ENCODE data around the gene SELENOM.

SELENOM gene

DNA sequence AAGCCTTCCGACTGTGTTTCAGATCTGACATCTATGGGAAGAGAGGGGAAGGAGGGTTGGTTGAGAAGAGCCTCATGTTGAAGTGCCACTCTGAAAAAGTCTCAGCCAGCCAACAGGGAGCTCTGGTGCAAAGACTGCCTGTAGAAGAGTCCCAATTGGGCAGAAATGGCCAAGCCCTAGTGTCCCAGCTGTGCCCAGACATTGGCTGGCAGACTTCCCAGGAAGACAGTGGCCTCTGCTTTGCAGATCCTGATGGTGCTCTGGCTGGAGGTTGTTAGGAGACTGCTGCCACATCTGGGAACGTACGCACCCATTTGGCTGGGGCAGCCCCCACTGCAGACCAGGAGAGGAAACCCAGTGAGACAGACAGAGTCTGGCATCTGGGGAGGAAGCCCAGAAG is 36.2 kb upstream of the SELENOM start:
- no peak overlapping the region for H3K27ac ChIP-seq (ENCODE audit: low read depth, low read length)
- no peaks in the 10 kb centered on the region for H3K36me3 ChIP-seq (ENCODE audit: control insufficient read depth, low read length)
- no peaks in the 10 kb centered on the region for H3F3A ChIP-seq (ENCODE audit: control insufficient read depth, insufficient read depth)
- no peak overlapping the region for H3K4me3 ChIP-seq (ENCODE audit: low read length)
- H3K9me3 ChIP-seq (ENCODE audit: control insufficient read depth, insufficient read depth, low read length), result peaks cover 10% of the 10 kb centered on the region; the same call in 1 of the 2 replicates
- no peaks in the 10 kb centered on the region for H4K20me1 ChIP-seq (ENCODE audit: control insufficient read depth, insufficient read depth, low read depth, low read length)
- TF ChIP-seq EZH2phosphoT487 (IDR thresholded peaks at IDR 0.05; ENCODE audit: borderline replicate concordance, low read length), result no peak
- H3K4me1 ChIP-seq (ENCODE audit: control insufficient read depth, low read length), result no peaks in the 10 kb centered on the region
- H3K79me2 ChIP-seq (ENCODE audit: control insufficient read depth, low read length), result no peaks in the 10 kb centered on the region
- H3K9me2 ChIP-seq (replicated peaks; ENCODE audit: control insufficient read depth, low read length), result no peaks in the 10 kb centered on the region
- H3K4me2 ChIP-seq (ENCODE audit: low read length), result no peak overlapping the region
- H3K27me3 ChIP-seq (ENCODE audit: control insufficient read depth, low read length), result peaks cover 2% of the 10 kb centered on the region; the same call in 1 of the 2 replicates

DNA sequence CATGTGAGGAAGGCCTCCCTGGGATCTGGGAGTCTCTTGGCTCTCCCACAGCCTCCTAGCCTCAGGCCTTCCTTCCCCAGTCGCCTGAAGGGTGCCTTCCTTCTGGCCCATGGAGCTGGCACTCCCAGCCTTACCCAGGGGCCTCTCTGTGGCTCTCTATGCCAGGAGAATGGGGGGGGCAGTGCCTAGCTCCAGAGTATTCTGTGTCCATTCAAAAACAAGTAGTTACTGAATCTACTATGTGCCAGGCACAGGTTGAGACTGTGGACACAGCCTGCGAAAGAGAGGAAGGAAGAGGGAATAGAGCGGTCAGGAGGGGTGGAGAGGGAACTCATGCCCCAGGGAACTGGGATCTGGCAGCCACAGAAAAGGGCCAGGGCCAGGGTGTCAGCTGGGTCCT is 35.7 kb upstream of the SELENOM start:
- Histone ChIP-seq H3K36me3 (ENCODE audit: control insufficient read depth, low read length) (no peaks in the 10 kb centered on the region), H4K20me1 (ENCODE audit: control insufficient read depth, insufficient read depth, low read depth, low read length) (no peaks in the 10 kb centered on the region)
- TF ChIP-seq EZH2phosphoT487 (IDR thresholded peaks at IDR 0.05; ENCODE audit: borderline replicate concordance, low read length) (no peak), CTCF (IDR thresholded peaks at IDR 0.05; ENCODE audit: low read depth, low read length, poor library complexity, severe bottlenecking) (no peak)

GRCh38 chr22:31142285-31142684 is 34.9 kb upstream of the SELENOM start:
- no peak overlapping the region for H3K4me2 ChIP-seq (ENCODE audit: low read length)
- TF ChIP-seq EZH2phosphoT487 (IDR thresholded peaks at IDR 0.05; ENCODE audit: borderline replicate concordance, low read length), result no peak
- no peaks in the 10 kb centered on the region for H3F3A ChIP-seq (ENCODE audit: control insufficient read depth, insufficient read depth)
- H3K4me1 ChIP-seq (ENCODE audit: control insufficient read depth, low read length), result no peaks in the 10 kb centered on the region
- H3K27ac ChIP-seq (ENCODE audit: low read depth, low read length), result no peak overlapping the region
- no peaks in the 10 kb centered on the region for H4K20me1 ChIP-seq (ENCODE audit: control insufficient read depth, insufficient read depth, low read depth, low read length)
- peaks cover 2% of the 10 kb centered on the region; the same call in 1 of the 2 replicates for H3K27me3 ChIP-seq (ENCODE audit: control insufficient read depth, low read length)
- no peak overlapping the region for H3K4me3 ChIP-seq (ENCODE audit: low read length)
- H3K9me3 ChIP-seq (ENCODE audit: control insufficient read depth, insufficient read depth, low read length), result peaks cover 6% of the 10 kb centered on the region; the same call in 1 of the 2 replicates
- no peaks in the 10 kb centered on the region for H3K9me2 ChIP-seq (replicated peaks; ENCODE audit: control insufficient read depth, low read length)
- H3K36me3 ChIP-seq (ENCODE audit: control insufficient read depth, low read length), result no peaks in the 10 kb centered on the region
- no peaks in the 10 kb centered on the region for H3K79me2 ChIP-seq (ENCODE audit: control insufficient read depth, low read length)

More for the DNA sequence above, 35.7 kb upstream of the SELENOM start:
- no peak overlapping the region for H3K4me3 ChIP-seq (ENCODE audit: low read length)
- H3K27me3 ChIP-seq (ENCODE audit: control insufficient read depth, low read length), result peaks cover 2% of the 10 kb centered on the region; the same call in 1 of the 2 replicates
- no peaks in the 10 kb centered on the region for H3K79me2 ChIP-seq (ENCODE audit: control insufficient read depth, low read length)
- no peaks in the 10 kb centered on the region for H3K9me2 ChIP-seq (replicated peaks; ENCODE audit: control insufficient read depth, low read length)
- H3K4me2 ChIP-seq (ENCODE audit: low read length), result no peak overlapping the region
- H3K27ac ChIP-seq (ENCODE audit: low read depth, low read length), result no peak overlapping the region
- no peaks in the 10 kb centered on the region for H3K4me1 ChIP-seq (ENCODE audit: control insufficient read depth, low read length)
- H3K9me3 ChIP-seq (ENCODE audit: control insufficient read depth, insufficient read depth, low read length), result peaks cover 10% of the 10 kb centered on the region; the same call in 1 of the 2 replicates
- no peaks in the 10 kb centered on the region for H3F3A ChIP-seq (ENCODE audit: control insufficient read depth, insufficient read depth)

- no peaks in the 10 kb centered on the region for H3K4me1 ChIP-seq (ENCODE audit: control insufficient read depth, low read length)
- H4K20me1 ChIP-seq (ENCODE audit: control insufficient read depth, insufficient read depth, low read depth, low read length), result no peaks in the 10 kb centered on the region
- no peaks in the 10 kb centered on the region for H3K36me3 ChIP-seq (ENCODE audit: control insufficient read depth, low read length)
- H3K9me2 ChIP-seq (replicated peaks; ENCODE audit: control insufficient read depth, low read length), result no peaks in the 10 kb centered on the region
- H3K9me3 ChIP-seq (ENCODE audit: control insufficient read depth, insufficient read depth, low read length), result no peaks in the 10 kb centered on the region
- no peak overlapping the region for H3K27ac ChIP-seq (ENCODE audit: low read depth, low read length)
- no peaks in the 10 kb centered on the region for H3F3A ChIP-seq (ENCODE audit: control insufficient read depth, insufficient read depth)
- no peak for TF ChIP-seq EZH2phosphoT487 (IDR thresholded peaks at IDR 0.05; ENCODE audit: borderline replicate concordance, low read length)
- no peak for TF ChIP-seq CTCF (IDR thresholded peaks at IDR 0.05; ENCODE audit: low read depth, low read length, poor library complexity, severe bottlenecking)
- H3K79me2 ChIP-seq (ENCODE audit: control insufficient read depth, low read length), result no peaks in the 10 kb centered on the region
- no peak overlapping the region for H3K4me3 ChIP-seq (ENCODE audit: low read length)
- H3K4me2 ChIP-seq (ENCODE audit: low read length), result no peak overlapping the region
- peaks cover 2% of the 10 kb centered on the region; the same call in 1 of the 2 replicates for H3K27me3 ChIP-seq (ENCODE audit: control insufficient read depth, low read length)
These were observed 34.2 kb upstream of the SELENOM start for GRCh38 chr22:31141551-31141950.

Data from DOHH2 (cell line).